RWPE2 (cell line): ENCODE results near the gene BHLHA15.

Source experiments
- ATAC-seq: fragments of 200-7000 bp; cut with Tn5 transposase; 3 replicates; pipeline ENCODE4 v1.9.1; 2021; ENCODE audit warnings: low read depth
- DNase-seq: peaks from one replicate; pipeline ENCODE4 v3.0.0-alpha.2; 2020; ENCODE audit warnings: low spot score
- H3K27ac ChIP-seq: fragments of 450-650 bp; 2 replicates; pipeline ENCODE4 v1.5.1; 2017; ENCODE audit warnings: mild to moderate bottlenecking; ENCODE audit not compliant: poor library complexity, severe bottlenecking
- H3K27me3 ChIP-seq: fragments of 250-450 bp; sonication (Bioruptor Pico); 2 replicates; pipeline ENCODE4 v1.5.1; 2021; ENCODE audit warnings: mild to moderate bottlenecking, moderate library complexity; ENCODE audit not compliant: insufficient read depth, poor library complexity, severe bottlenecking
- H3K36me3 ChIP-seq: fragments of 250-450 bp; sonication (Bioruptor Pico); 2 replicates; pipeline ENCODE4 v1.5.1; 2020; ENCODE audit warnings: low read depth, mild to moderate bottlenecking, moderate library complexity
- H3K4me1 ChIP-seq: fragments of 250-450 bp; sonication (Bioruptor Pico); 2 replicates; pipeline ENCODE4 v1.5.1; 2021; ENCODE audit warnings: mild to moderate bottlenecking, moderate library complexity; ENCODE audit not compliant: insufficient read depth, poor library complexity, severe bottlenecking
- H3K4me3 ChIP-seq: fragments of 250-450 bp; sonication (Bioruptor Pico); 2 replicates; pipeline ENCODE4 v1.5.1; 2021; ENCODE audit warnings: mild to moderate bottlenecking, moderate library complexity; ENCODE audit not compliant: severe bottlenecking
- H3K9me3 ChIP-seq: fragments of 250-450 bp; sonication (Bioruptor Pico); 2 replicates; pipeline ENCODE4 v1.5.1; 2021; ENCODE audit warnings: mild to moderate bottlenecking, moderate library complexity; ENCODE audit not compliant: severe bottlenecking
- CTCF ChIP-seq: fragments of 450-650 bp; IDR thresholded peaks from one replicate; pipeline ENCODE4 v1.5.1; 2017; ENCODE audit warnings: mild to moderate bottlenecking, moderate library complexity; ENCODE audit not compliant: poor library complexity, severe bottlenecking

The BHLHA15 gene

GRCh38 chr7:98252425-98253054 is 41.3 kb downstream of the BHLHA15 start:
- no peak for TF ChIP-seq CTCF
- Histone ChIP-seq H3K4me3 (peak overlapping the region; percentile 55), H3K27me3 (no peaks in the 10 kb centered on the region), H3K4me1 (peaks cover 6% of the 10 kb centered on the region), H3K9me3 (no peaks in the 10 kb centered on the region), H3K27ac (peak overlapping the region; percentile 26), H3K36me3 (peaks cover 3% of the 10 kb centered on the region; the same call in 1 of the 2 replicates)
- ATAC-seq = peak; percentile 40
- DNase-seq = no peak

- no peak for TF ChIP-seq CTCF
- DNase-seq = no peak
- H3K4me3 ChIP-seq = no peak overlapping the region
- ATAC-seq = no peak
- no peaks in the 10 kb centered on the region for H3K27me3 ChIP-seq
- H3K4me1 ChIP-seq = peaks cover 6% of the 10 kb centered on the region
- H3K36me3 ChIP-seq = peaks cover 3% of the 10 kb centered on the region; the same call in 1 of the 2 replicates
- no peak overlapping the region for H3K27ac ChIP-seq
- H3K9me3 ChIP-seq = no peaks in the 10 kb centered on the region
Observed at GRCh38 chr7:98254516-98254915, 43.3 kb downstream of the BHLHA15 start.

- ATAC-seq (no peak), DNase-seq (no peak)
- Histone ChIP-seq H3K4me1 (peaks cover 6% of the 10 kb centered on the region), H3K4me3 (no peak overlapping the region), H3K9me3 (no peaks in the 10 kb centered on the region), H3K36me3 (peaks cover 3% of the 10 kb centered on the region; the same call in 1 of the 2 replicates), H3K27ac (no peak overlapping the region), H3K27me3 (no peaks in the 10 kb centered on the region)
- TF ChIP-seq CTCF = no peak
Observed at GRCh38 chr7:98254951-98255610, 43.8 kb downstream of the BHLHA15 start.

GRCh38 chr7:98256431-98256830 is 45.2 kb downstream of the BHLHA15 start:
- Histone ChIP-seq H3K9me3 (no peaks in the 10 kb centered on the region), H3K36me3 (peaks cover 3% of the 10 kb centered on the region; the same call in 1 of the 2 replicates), H3K27ac (no peak overlapping the region), H3K4me1 (peaks cover 6% of the 10 kb centered on the region), H3K4me3 (no peak overlapping the region), H3K27me3 (no peaks in the 10 kb centered on the region)
- no peak for TF ChIP-seq CTCF
- no peak for ATAC-seq
- no peak for DNase-seq

GRCh38 chr7:98257701-98258100 is 46.5 kb downstream of the BHLHA15 start:
- no peak for ATAC-seq
- Histone ChIP-seq H3K4me1 (peaks cover 5% of the 10 kb centered on the region), H3K9me3 (no peaks in the 10 kb centered on the region), H3K36me3 (peaks cover 3% of the 10 kb centered on the region; the same call in 1 of the 2 replicates), H3K27me3 (no peaks in the 10 kb centered on the region), H3K4me3 (no peak overlapping the region), H3K27ac (no peak overlapping the region)
- no peak for DNase-seq
- no peak for TF ChIP-seq CTCF
